DND-41 (cell line): ENCODE data around the gene PFKFB2.

Experiments used
- CTCF ChIP-seq: IDR thresholded peaks from 2 replicates; pipeline ENCODE4 v1.5.1; 2012; ENCODE audit warnings: borderline replicate concordance, low read length, moderate library complexity, mild to moderate bottlenecking; ENCODE audit not compliant: poor library complexity, severe bottlenecking; ENCODE audit errors: extremely low read depth
- EZH2 ChIP-seq: IDR thresholded peaks from 3 replicates; pipeline ENCODE4 v1.6.1; 2012; ENCODE audit warnings: borderline replicate concordance, low read depth, mild to moderate bottlenecking, moderate library complexity, low read length, inconsistent platforms; ENCODE audit not compliant: severe bottlenecking

DNA sequence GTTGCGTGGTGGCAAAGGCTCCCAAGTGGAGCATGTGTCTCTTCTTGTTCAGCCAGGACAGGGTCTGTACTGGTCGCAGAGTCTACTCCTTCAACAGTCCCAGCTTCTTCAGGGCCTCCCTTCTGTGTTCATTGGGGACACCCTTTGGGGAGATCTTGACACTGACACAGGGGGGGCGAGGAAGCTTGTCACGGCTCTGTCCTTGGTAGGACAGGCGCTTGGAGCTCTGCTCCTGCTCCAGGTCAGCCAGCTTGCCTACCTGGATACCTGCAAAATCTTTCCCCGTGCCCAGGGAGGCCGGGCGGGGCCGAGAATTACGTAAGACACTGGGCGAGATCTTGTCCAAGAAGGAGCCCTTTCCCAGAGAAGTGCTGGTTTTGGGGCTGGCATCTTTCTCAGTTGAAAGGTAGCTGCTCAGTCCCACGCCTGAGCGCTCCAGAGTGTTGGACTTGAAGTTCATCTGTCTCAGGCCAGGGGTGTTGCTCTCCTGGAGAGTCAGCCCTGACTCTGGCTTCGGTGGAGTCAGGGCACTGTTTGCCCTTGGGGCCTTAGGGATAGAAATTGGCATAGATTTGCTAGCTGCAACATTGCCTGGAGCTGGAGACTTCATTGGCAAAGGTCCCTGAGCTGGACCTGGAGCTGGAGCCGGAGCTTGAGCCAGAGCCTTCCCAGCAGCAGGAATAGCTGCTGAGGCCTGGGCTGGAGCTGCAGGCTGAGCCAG, 31.0 kb upstream of the PFKFB2 start:
- no peak for TF ChIP-seq CTCF
- TF ChIP-seq EZH2: no peak
